MM.1S (cell line): Measurements from ENCODE around the gene LBH.

ENCODE experiments used
- EZH2 ChIP-seq: fragments of 300-600 bp; sonication (generic); optimal IDR thresholded peaks from 2 replicates; pipeline ENCODE3; 2017; ENCODE audit warnings: low read depth, mild to moderate bottlenecking, antibody characterized with exemption, low read length, mixed read lengths
- TF ChIP-seq, protein P1 (sequence below): fragments of 300-600 bp; sonication (generic); IDR thresholded peaks from 2 replicates; pipeline ENCODE4 v1.5.1; 2016; ENCODE audit warnings: antibody characterized with exemption, low read length, mixed read lengths

GRCh38 chr2:30237239-30237965 is 6.1 kb downstream of the LBH start:
- TF ChIP-seq EZH2: no peak
- TF ChIP-seq, protein P1, sequence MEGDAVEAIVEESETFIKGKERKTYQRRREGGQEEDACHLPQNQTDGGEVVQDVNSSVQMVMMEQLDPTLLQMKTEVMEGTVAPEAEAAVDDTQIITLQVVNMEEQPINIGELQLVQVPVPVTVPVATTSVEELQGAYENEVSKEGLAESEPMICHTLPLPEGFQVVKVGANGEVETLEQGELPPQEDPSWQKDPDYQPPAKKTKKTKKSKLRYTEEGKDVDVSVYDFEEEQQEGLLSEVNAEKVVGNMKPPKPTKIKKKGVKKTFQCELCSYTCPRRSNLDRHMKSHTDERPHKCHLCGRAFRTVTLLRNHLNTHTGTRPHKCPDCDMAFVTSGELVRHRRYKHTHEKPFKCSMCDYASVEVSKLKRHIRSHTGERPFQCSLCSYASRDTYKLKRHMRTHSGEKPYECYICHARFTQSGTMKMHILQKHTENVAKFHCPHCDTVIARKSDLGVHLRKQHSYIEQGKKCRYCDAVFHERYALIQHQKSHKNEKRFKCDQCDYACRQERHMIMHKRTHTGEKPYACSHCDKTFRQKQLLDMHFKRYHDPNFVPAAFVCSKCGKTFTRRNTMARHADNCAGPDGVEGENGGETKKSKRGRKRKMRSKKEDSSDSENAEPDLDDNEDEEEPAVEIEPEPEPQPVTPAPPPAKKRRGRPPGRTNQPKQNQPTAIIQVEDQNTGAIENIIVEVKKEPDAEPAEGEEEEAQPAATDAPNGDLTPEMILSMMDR: no peak
